ENCODE data around the gene SNTG2.

The SNTG2 gene

GRCh38 chr2:1282552-1282951 is 331.9 kb downstream of the SNTG2 start:
- in situ Hi-C loops (cut with HindIII; ENCODE audit: low sequenced_read_pairs), result no loop called here
- no peak for DNase-seq (ENCODE audit: low read depth)
- TF ChIP-seq CTCF (IDR thresholded peaks at IDR 0.05; ENCODE audit: low read depth, low read length, missing control alignments), result no peak
- no peak overlapping the region for H3K4me3 ChIP-seq (ENCODE audit: low read depth, low read length)

GRCh38 chr2:1283020-1283801 is 332.6 kb downstream of the SNTG2 start:
- H3K4me3 ChIP-seq (ENCODE audit: low read depth, low read length), result no peak overlapping the region
- no peak for DNase-seq (ENCODE audit: low read depth)
- no peak for TF ChIP-seq CTCF (IDR thresholded peaks at IDR 0.05; ENCODE audit: low read depth, low read length, missing control alignments)
- in situ Hi-C loops (cut with HindIII; ENCODE audit: low sequenced_read_pairs), result no loop called here

GRCh38 chr2:1283871-1284270 is 333.2 kb downstream of the SNTG2 start:
- in situ Hi-C loops (cut with HindIII; ENCODE audit: low sequenced_read_pairs), result no loop called here
- no peak for TF ChIP-seq CTCF (IDR thresholded peaks at IDR 0.05; ENCODE audit: low read depth, low read length, missing control alignments)
- no peak for DNase-seq (ENCODE audit: low read depth)
- H3K4me3 ChIP-seq (ENCODE audit: low read depth, low read length), result no peak overlapping the region

GRCh38 chr2:1286929-1287328 is 336.3 kb downstream of the SNTG2 start:
- no peak overlapping the region for H3K4me3 ChIP-seq (ENCODE audit: low read depth, low read length)
- in situ Hi-C loops (cut with HindIII; ENCODE audit: low sequenced_read_pairs), result no loop called here
- TF ChIP-seq CTCF (IDR thresholded peaks at IDR 0.05; ENCODE audit: low read depth, low read length, missing control alignments), result no peak
- no peak for DNase-seq (ENCODE audit: low read depth)

GRCh38 chr2:1287427-1287826 is 336.8 kb downstream of the SNTG2 start:
- TF ChIP-seq CTCF (IDR thresholded peaks at IDR 0.05; ENCODE audit: low read depth, low read length, missing control alignments), result no peak
- H3K4me3 ChIP-seq (ENCODE audit: low read depth, low read length), result no peak overlapping the region
- DNase-seq (ENCODE audit: low read depth), result no peak
- in situ Hi-C loops (cut with HindIII; ENCODE audit: low sequenced_read_pairs), result no loop called here

GRCh38 chr2:1294900-1295299 is 344.3 kb downstream of the SNTG2 start:
- no peak for TF ChIP-seq CTCF (IDR thresholded peaks at IDR 0.05; ENCODE audit: low read depth, low read length, missing control alignments)
- H3K4me3 ChIP-seq (ENCODE audit: low read depth, low read length), result no peak overlapping the region
- DNase-seq (ENCODE audit: low read depth), result no peak
- in situ Hi-C loops (cut with HindIII; ENCODE audit: low sequenced_read_pairs), result no loop called here

All from astrocyte of the cerebellum (primary cell).